ENCODE results near the gene MNX1. TPM values are rescaled to one million over a fixed set of nuclear protein-coding genes. Genes with fewer than 3 reads are reported as not detected.

Gene MNX1
- total RNA-seq, 2 experiments from 2014 or later: not detected

GRCh38 chr7:157016024-157016351, 5.5 kb upstream of the MNX1 start:
- peaks cover 23% of the 10 kb centered on the region for H3K4me1 Mint-ChIP-seq
- H3K27ac Mint-ChIP-seq: no peak overlapping the region
- DNase-seq: no peak
- POLR2A ChIA-PET: no interaction called here
- H3K4me3 Mint-ChIP-seq: peak overlapping the region; percentile 4
- ATAC-seq (ENCODE audit: low read depth): no peak
- H3K36me3 Mint-ChIP-seq: no peaks in the 10 kb centered on the region
- H3K9me3 Mint-ChIP-seq: no peaks in the 10 kb centered on the region
- peaks cover 87% of the 10 kb centered on the region for H3K27me3 Mint-ChIP-seq

GRCh38 chr7:157014635-157015555, 4.4 kb upstream of the MNX1 start:
- ATAC-seq (ENCODE audit: low read depth): no peak
- POLR2A ChIA-PET: no interaction called here

GRCh38 chr7:157013602-157014549, 3.4 kb upstream of the MNX1 start:
- ATAC-seq (ENCODE audit: low read depth) (no peak), DNase-seq (no peak)
- H3K27me3 Mint-ChIP-seq: peaks cover 79% of the 10 kb centered on the region
- H3K36me3 Mint-ChIP-seq: no peaks in the 10 kb centered on the region
- POLR2A ChIA-PET: no interaction called here
- H3K4me3 Mint-ChIP-seq: no peak overlapping the region
- peaks cover 21% of the 10 kb centered on the region for H3K4me1 Mint-ChIP-seq
- H3K9me3 Mint-ChIP-seq: no peaks in the 10 kb centered on the region
- no peak overlapping the region for H3K27ac Mint-ChIP-seq

More at GRCh38 chr7:157014635-157015555, 4.4 kb upstream of the MNX1 start:
- Mint-ChIP-seq H3K27ac (no peak overlapping the region), H3K27me3 (peaks cover 82% of the 10 kb centered on the region), H3K4me3 (no peak overlapping the region), H3K9me3 (no peaks in the 10 kb centered on the region), H3K36me3 (no peaks in the 10 kb centered on the region), H3K4me1 (peaks cover 21% of the 10 kb centered on the region)
- DNase-seq: no peak

- Mint-ChIP-seq H3K4me1 (peaks cover 20% of the 10 kb centered on the region), H3K27me3 (peaks cover 81% of the 10 kb centered on the region), H3K36me3 (no peaks in the 10 kb centered on the region), H3K27ac (no peak overlapping the region), H3K9me3 (no peaks in the 10 kb centered on the region), H3K4me3 (no peak overlapping the region)
- DNase-seq: no peak
- ATAC-seq (ENCODE audit: low read depth): no peak
- POLR2A ChIA-PET: no interaction called here
These were observed 2.6 kb upstream of the MNX1 start for GRCh38 chr7:157013101-157013500.

GRCh38 chr7:157012113-157012547, 1.7 kb upstream of the MNX1 start:
- POLR2A ChIA-PET: no interaction called here
- no peak overlapping the region for H3K4me3 Mint-ChIP-seq
- H3K9me3 Mint-ChIP-seq: no peaks in the 10 kb centered on the region
- ATAC-seq (ENCODE audit: low read depth): no peak
- H3K36me3 Mint-ChIP-seq: no peaks in the 10 kb centered on the region
- peaks cover 20% of the 10 kb centered on the region for H3K4me1 Mint-ChIP-seq
- no peak overlapping the region for H3K27ac Mint-ChIP-seq
- no peak for DNase-seq
- peaks cover 84% of the 10 kb centered on the region for H3K27me3 Mint-ChIP-seq

- H3K4me1 Mint-ChIP-seq: peaks cover 18% of the 10 kb centered on the region
- POLR2A ChIA-PET: no interaction called here
- no peak for DNase-seq
- no peaks in the 10 kb centered on the region for H3K36me3 Mint-ChIP-seq
- H3K27ac Mint-ChIP-seq: no peak overlapping the region
- no peaks in the 10 kb centered on the region for H3K9me3 Mint-ChIP-seq
- H3K4me3 Mint-ChIP-seq: peak overlapping the region; percentile 47
- peaks cover 84% of the 10 kb centered on the region for H3K27me3 Mint-ChIP-seq
- no peak for ATAC-seq (ENCODE audit: low read depth)
These were observed 1.1 kb upstream of the MNX1 start for GRCh38 chr7:157011333-157012112.

- ATAC-seq (ENCODE audit: low read depth) (peak; percentile 17), DNase-seq (peak; percentile 39)
- POLR2A ChIA-PET: no interaction called here
- peak overlapping the region; percentile 44 for H3K4me3 Mint-ChIP-seq
- H3K4me1 Mint-ChIP-seq: peaks cover 14% of the 10 kb centered on the region
- no peak overlapping the region for H3K27ac Mint-ChIP-seq
- no peaks in the 10 kb centered on the region for H3K36me3 Mint-ChIP-seq
- H3K9me3 Mint-ChIP-seq: no peaks in the 10 kb centered on the region
- peaks cover 80% of the 10 kb centered on the region for H3K27me3 Mint-ChIP-seq
These were observed 480 bp downstream of the MNX1 start for GRCh38 chr7:157009778-157010587.

- DNase-seq (peak; percentile 45), ATAC-seq (ENCODE audit: low read depth) (no peak)
- POLR2A ChIA-PET: interaction anchor here (1.4 kb wide), 1 partner anchor 10 kb away, joined by 3 read pairs; no protein-coding TSS in a partner anchor
- H3K4me1 Mint-ChIP-seq: peaks cover 16% of the 10 kb centered on the region
- no peaks in the 10 kb centered on the region for H3K9me3 Mint-ChIP-seq
- peaks cover 80% of the 10 kb centered on the region for H3K27me3 Mint-ChIP-seq
- H3K36me3 Mint-ChIP-seq: no peaks in the 10 kb centered on the region
- H3K27ac Mint-ChIP-seq: no peak overlapping the region
- H3K4me3 Mint-ChIP-seq: peak overlapping the region; percentile 44
These were observed 1.2 kb downstream of the MNX1 start for GRCh38 chr7:157009170-157009777.

- no peaks in the 10 kb centered on the region for H3K36me3 Mint-ChIP-seq
- peaks cover 15% of the 10 kb centered on the region for H3K4me1 Mint-ChIP-seq
- peaks cover 80% of the 10 kb centered on the region for H3K27me3 Mint-ChIP-seq
- DNase-seq (no peak), ATAC-seq (ENCODE audit: low read depth) (no peak)
- H3K27ac Mint-ChIP-seq: no peak overlapping the region
- H3K4me3 Mint-ChIP-seq: no peak overlapping the region
- POLR2A ChIA-PET: interaction anchor here (1.4 kb wide), 1 partner anchor 11 kb away, joined by 3 read pairs; no protein-coding TSS in a partner anchor
- no peaks in the 10 kb centered on the region for H3K9me3 Mint-ChIP-seq
These were observed 2.0 kb downstream of the MNX1 start for GRCh38 chr7:157008206-157009169.

GRCh38 chr7:157007470-157008066, 2.9 kb downstream of the MNX1 start:
- ATAC-seq (ENCODE audit: low read depth) (no peak), DNase-seq (no peak)
- Mint-ChIP-seq H3K36me3 (no peaks in the 10 kb centered on the region), H3K4me1 (peaks cover 15% of the 10 kb centered on the region), H3K27ac (no peak overlapping the region), H3K4me3 (no peak overlapping the region), H3K27me3 (peaks cover 77% of the 10 kb centered on the region), H3K9me3 (no peaks in the 10 kb centered on the region)
- POLR2A ChIA-PET: no interaction called here
